ENCODE measurements around the gene POLE. TPM values are rescaled to one million over a fixed set of nuclear protein-coding genes. Genes with fewer than 3 reads are reported as not detected.

Gene POLE
- total and polyA plus RNA-seq, 10 of the 15 experiments (the other 5 are each of a cell fraction or from before 2014, with no cell fraction given), result 2.3 to 103 (median 37.1) TPM

- in situ Hi-C loops (cut with MboI), result no loop called here
- CTCF ChIA-PET, result no interaction called here
- WGBS (ENCODE audit: insufficient coverage, insufficient replicate concordance, low lambda C conversion rate, missing lambda C conversion rate), result 51% methylated on average over 20 of the region's 51 CpGs
Measured at GRCh38 chr12:132617822-132618682, 69.1 kb downstream of the POLE start.

More at GRCh38 chr12:132617822-132618682, 69.1 kb downstream of the POLE start:
- no peak for FAIRE-seq
- no peaks in the 10 kb centered on the region; a peak in 1 of 4 replicates for H3K36me3 ChIP-seq (ENCODE audit: control insufficient read depth in 2 of 2, insufficient read depth in 2 of 2, low read length in 1 of 2)
- intact Hi-C loops (cut with micrococcal nuclease; ENCODE audit: unreplicated experiment), result no loop called here
- ChIA-PET SMC1A (ENCODE audit: uncharacterized antibody, unreplicated experiment) (no interaction called here), RAD21 (ENCODE audit: unreplicated experiment) (no interaction called here), POLR2A (no interaction called here)
- H3K79me2 ChIP-seq (ENCODE audit: control insufficient read depth, insufficient read depth, low read length), result no peaks in the 10 kb centered on the region
- H2AFZ ChIP-seq (ENCODE audit: control insufficient read depth, low read depth, low read length), result no peak overlapping the region
- no peak overlapping the region for H3K27ac ChIP-seq (ENCODE audit: control insufficient read depth, insufficient read depth)
- H3K4me2 ChIP-seq (ENCODE audit: control insufficient read depth, insufficient read depth), result no peak overlapping the region
- no peak for DNase-seq (ENCODE audit: low read depth, low spot score)
- H3K9me3 ChIP-seq (replicated peaks; ENCODE audit: control insufficient read depth, insufficient read depth, low read length), result peaks cover 10% of the 10 kb centered on the region
- H3K27me3 ChIP-seq (replicated peaks in 1 of 2; ENCODE audit: control insufficient read depth in 2 of 2, insufficient read depth in 2 of 2, low read length in 1 of 2), result no peaks in the 10 kb centered on the region
- no peak overlapping the region for H3K4me3 ChIP-seq
- no peaks in the 10 kb centered on the region for H4K20me1 ChIP-seq (ENCODE audit: control insufficient read depth, insufficient read depth)
- H3K9ac ChIP-seq (ENCODE audit: control insufficient read depth, insufficient read depth, low read length), result no peak overlapping the region
- TF ChIP-seq HDAC2 (IDR thresholded peaks at IDR 0.05) (no peak), ASH2L (IDR thresholded peaks at IDR 0.05; ENCODE audit: borderline replicate concordance, low read depth) (no peak), POLR2AphosphoS2 (IDR thresholded peaks at IDR 0.05; ENCODE audit: low read depth, low read length) (no peak), STAT3 (IDR thresholded peaks at IDR 0.05; ENCODE audit: low read depth, low read length) (no peak), MYB (IDR thresholded peaks at IDR 0.05; ENCODE audit: borderline replicate concordance, low read depth, low read length) (no peak), STAT1 (conservative IDR thresholded peaks at IDR 0.05) (no peak), ETV6 (conservative IDR thresholded peaks at IDR 0.05 in 1 of 2, IDR thresholded peaks at IDR 0.05 in 1 of 2; ENCODE audit: borderline replicate concordance in 1 of 2, low read depth in 1 of 2) (no peak), SMAD5 (IDR thresholded peaks at IDR 0.05; ENCODE audit: low read depth) (no peak), TBL1XR1 (IDR thresholded peaks at IDR 0.05; ENCODE audit: low read depth, low read length) (no peak), SRF (IDR thresholded peaks at IDR 0.05; ENCODE audit: low read depth in 2 of 2, low read length in 2 of 2) (no peak), MTA2 (IDR thresholded peaks at IDR 0.05; ENCODE audit: low read depth) (no peak), SMAD1 (IDR thresholded peaks at IDR 0.05; ENCODE audit: low read depth, partially characterized antibody) (no peak), POU2F2 (IDR thresholded peaks at IDR 0.05; ENCODE audit: borderline replicate concordance, low read depth, low read length) (no peak), NBN (IDR thresholded peaks at IDR 0.05) (no peak), DPF2 (IDR thresholded peaks at IDR 0.05) (no peak)
- TF ChIP-seq, protein P1, sequence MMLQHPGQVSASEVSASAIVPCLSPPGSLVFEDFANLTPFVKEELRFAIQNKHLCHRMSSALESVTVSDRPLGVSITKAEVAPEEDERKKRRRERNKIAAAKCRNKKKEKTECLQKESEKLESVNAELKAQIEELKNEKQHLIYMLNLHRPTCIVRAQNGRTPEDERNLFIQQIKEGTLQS (IDR thresholded peaks at IDR 0.05; ENCODE audit: borderline replicate concordance, extremely low read depth, low read depth, low read length), result no peak
- TF ChIP-seq, protein P2, sequence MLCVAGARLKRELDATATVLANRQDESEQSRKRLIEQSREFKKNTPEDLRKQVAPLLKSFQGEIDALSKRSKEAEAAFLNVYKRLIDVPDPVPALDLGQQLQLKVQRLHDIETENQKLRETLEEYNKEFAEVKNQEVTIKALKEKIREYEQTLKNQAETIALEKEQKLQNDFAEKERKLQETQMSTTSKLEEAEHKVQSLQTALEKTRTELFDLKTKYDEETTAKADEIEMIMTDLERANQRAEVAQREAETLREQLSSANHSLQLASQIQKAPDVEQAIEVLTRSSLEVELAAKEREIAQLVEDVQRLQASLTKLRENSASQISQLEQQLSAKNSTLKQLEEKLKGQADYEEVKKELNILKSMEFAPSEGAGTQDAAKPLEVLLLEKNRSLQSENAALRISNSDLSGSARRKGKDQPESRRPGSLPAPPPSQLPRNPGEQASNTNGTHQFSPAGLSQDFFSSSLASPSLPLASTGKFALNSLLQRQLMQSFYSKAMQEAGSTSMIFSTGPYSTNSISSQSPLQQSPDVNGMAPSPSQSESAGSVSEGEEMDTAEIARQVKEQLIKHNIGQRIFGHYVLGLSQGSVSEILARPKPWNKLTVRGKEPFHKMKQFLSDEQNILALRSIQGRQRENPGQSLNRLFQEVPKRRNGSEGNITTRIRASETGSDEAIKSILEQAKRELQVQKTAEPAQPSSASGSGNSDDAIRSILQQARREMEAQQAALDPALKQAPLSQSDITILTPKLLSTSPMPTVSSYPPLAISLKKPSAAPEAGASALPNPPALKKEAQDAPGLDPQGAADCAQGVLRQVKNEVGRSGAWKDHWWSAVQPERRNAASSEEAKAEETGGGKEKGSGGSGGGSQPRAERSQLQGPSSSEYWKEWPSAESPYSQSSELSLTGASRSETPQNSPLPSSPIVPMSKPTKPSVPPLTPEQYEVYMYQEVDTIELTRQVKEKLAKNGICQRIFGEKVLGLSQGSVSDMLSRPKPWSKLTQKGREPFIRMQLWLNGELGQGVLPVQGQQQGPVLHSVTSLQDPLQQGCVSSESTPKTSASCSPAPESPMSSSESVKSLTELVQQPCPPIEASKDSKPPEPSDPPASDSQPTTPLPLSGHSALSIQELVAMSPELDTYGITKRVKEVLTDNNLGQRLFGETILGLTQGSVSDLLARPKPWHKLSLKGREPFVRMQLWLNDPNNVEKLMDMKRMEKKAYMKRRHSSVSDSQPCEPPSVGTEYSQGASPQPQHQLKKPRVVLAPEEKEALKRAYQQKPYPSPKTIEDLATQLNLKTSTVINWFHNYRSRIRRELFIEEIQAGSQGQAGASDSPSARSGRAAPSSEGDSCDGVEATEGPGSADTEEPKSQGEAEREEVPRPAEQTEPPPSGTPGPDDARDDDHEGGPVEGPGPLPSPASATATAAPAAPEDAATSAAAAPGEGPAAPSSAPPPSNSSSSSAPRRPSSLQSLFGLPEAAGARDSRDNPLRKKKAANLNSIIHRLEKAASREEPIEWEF (IDR thresholded peaks at IDR 0.05; ENCODE audit: insufficient replicate concordance, low read depth, low read length), result no peak
- H3K4me1 ChIP-seq (ENCODE audit: control insufficient read depth, insufficient read depth, low read length), result no peaks in the 10 kb centered on the region
- BruUV-seq (replicated peaks), result no TSS peak
- ATAC-seq, result no peak

All from GM12878 (cell line).